ENCODE measurements around the gene RET.
A peak's percentile ranks its signal among the peaks of the same experiment; 100 is the strongest.

RET gene

GRCh38 chr10:43126759-43127424, 50.0 kb downstream of the RET start:
- no peak overlapping the region for H2BK15ac ChIP-seq (replicated peaks; ENCODE audit: low read depth)
- DNase-seq, result no peak
- no peak overlapping the region for H3K4me2 ChIP-seq (ENCODE audit: low read length)
- no peak overlapping the region for H3K4ac ChIP-seq (ENCODE audit: low read depth, low read length)
- H3K79me1 ChIP-seq (ENCODE audit: low read length), result no peaks in the 10 kb centered on the region
- H3K4me1 ChIP-seq (ENCODE audit: control insufficient read depth, low read depth, low read length), result no peaks in the 10 kb centered on the region
- H3K27me3 ChIP-seq (ENCODE audit: insufficient read depth, low read length, poor library complexity), result no peaks in the 10 kb centered on the region
- H2AK5ac ChIP-seq (ENCODE audit: low read length), result no peak overlapping the region
- no peak overlapping the region for H3K56ac ChIP-seq (ENCODE audit: low read length)
- H4K5ac ChIP-seq (ENCODE audit: low read length), result no peak overlapping the region
- no peaks in the 10 kb centered on the region for H3K36me3 ChIP-seq (ENCODE audit: control insufficient read depth, insufficient read depth, low read length)
- H2BK120ac ChIP-seq (ENCODE audit: low read depth, low read length), result no peak overlapping the region
- H3K27ac ChIP-seq (ENCODE audit: low read depth, low read length), result no peak overlapping the region
- no peak overlapping the region for H3K4me3 ChIP-seq (ENCODE audit: low read length)
- H2BK5ac ChIP-seq (ENCODE audit: low read length), result no peak overlapping the region
- no peak overlapping the region for H3K9ac ChIP-seq (ENCODE audit: low read length)
- WGBS (ENCODE audit: extremely low coverage, insufficient coverage, low lambda C conversion rate), result no CpG with 5 or more reads among the region's 7 CpGs
- H3K18ac ChIP-seq (ENCODE audit: low read length), result no peak overlapping the region
- no peak overlapping the region for H3K23ac ChIP-seq (ENCODE audit: low read length)
- H3K79me2 ChIP-seq (ENCODE audit: control insufficient read depth, insufficient read depth, low read length), result no peaks in the 10 kb centered on the region
- no peak overlapping the region for H4K8ac ChIP-seq (ENCODE audit: low read depth, low read length)

GRCh38 chr10:43127442-43127841, 50.6 kb downstream of the RET start:
- H3K18ac ChIP-seq (ENCODE audit: low read length), result no peak overlapping the region
- H3K4me3 ChIP-seq (ENCODE audit: low read length), result no peak overlapping the region
- no peak overlapping the region for H4K5ac ChIP-seq (ENCODE audit: low read length)
- no peaks in the 10 kb centered on the region for H3K79me1 ChIP-seq (ENCODE audit: low read length)
- no peak overlapping the region for H3K23ac ChIP-seq (ENCODE audit: low read length)
- no peak overlapping the region for H2BK120ac ChIP-seq (ENCODE audit: low read depth, low read length)
- no peak overlapping the region for H3K56ac ChIP-seq (ENCODE audit: low read length)
- no peak overlapping the region for H4K8ac ChIP-seq (ENCODE audit: low read depth, low read length)
- no peak overlapping the region for H3K4me2 ChIP-seq (ENCODE audit: low read length)
- no peak overlapping the region for H3K27ac ChIP-seq (ENCODE audit: low read depth, low read length)
- WGBS (ENCODE audit: extremely low coverage, insufficient coverage, low lambda C conversion rate), result no CpG with 5 or more reads among the region's 9 CpGs
- no peaks in the 10 kb centered on the region for H3K79me2 ChIP-seq (ENCODE audit: control insufficient read depth, insufficient read depth, low read length)
- H3K9ac ChIP-seq (ENCODE audit: low read length), result no peak overlapping the region
- H2AK5ac ChIP-seq (ENCODE audit: low read length), result no peak overlapping the region
- no peak overlapping the region for H2BK5ac ChIP-seq (ENCODE audit: low read length)
- no peak for DNase-seq
- H3K36me3 ChIP-seq (ENCODE audit: control insufficient read depth, insufficient read depth, low read length), result no peaks in the 10 kb centered on the region
- H3K4ac ChIP-seq (ENCODE audit: low read depth, low read length), result no peak overlapping the region
- H3K4me1 ChIP-seq (ENCODE audit: control insufficient read depth, low read depth, low read length), result no peaks in the 10 kb centered on the region
- no peak overlapping the region for H2BK15ac ChIP-seq (replicated peaks; ENCODE audit: low read depth)
- H3K27me3 ChIP-seq (ENCODE audit: insufficient read depth, low read length, poor library complexity), result no peaks in the 10 kb centered on the region

- Histone ChIP-seq H4K8ac (ENCODE audit: low read depth, low read length) (no peak overlapping the region), H3K36me3 (ENCODE audit: control insufficient read depth, insufficient read depth, low read length) (no peaks in the 10 kb centered on the region), H3K4me1 (ENCODE audit: control insufficient read depth, low read depth, low read length) (no peaks in the 10 kb centered on the region), H2BK120ac (ENCODE audit: low read depth, low read length) (no peak overlapping the region), H3K18ac (ENCODE audit: low read length) (no peak overlapping the region), H2BK15ac (replicated peaks; ENCODE audit: low read depth) (no peak overlapping the region), H3K4me2 (ENCODE audit: low read length) (no peak overlapping the region), H2AK5ac (ENCODE audit: low read length) (no peak overlapping the region), H3K79me1 (ENCODE audit: low read length) (no peaks in the 10 kb centered on the region), H3K4me3 (ENCODE audit: low read length) (no peak overlapping the region), H3K56ac (ENCODE audit: low read length) (no peak overlapping the region), H3K79me2 (ENCODE audit: control insufficient read depth, insufficient read depth, low read length) (no peaks in the 10 kb centered on the region), H4K5ac (ENCODE audit: low read length) (no peak overlapping the region), H3K27ac (ENCODE audit: low read depth, low read length) (no peak overlapping the region), H3K4ac (ENCODE audit: low read depth, low read length) (no peak overlapping the region), H3K23ac (ENCODE audit: low read length) (no peak overlapping the region), H3K9ac (ENCODE audit: low read length) (no peak overlapping the region), H3K27me3 (ENCODE audit: insufficient read depth, low read length, poor library complexity) (no peaks in the 10 kb centered on the region), H2BK5ac (ENCODE audit: low read length) (no peak overlapping the region)
- no peak for DNase-seq
- WGBS (ENCODE audit: extremely low coverage, insufficient coverage, low lambda C conversion rate), result no CpG with 5 or more reads among the region's 8 CpGs
Measured at GRCh38 chr10:43128331-43128730, 51.5 kb downstream of the RET start.

GRCh38 chr10:43128958-43129706, 52.3 kb downstream of the RET start:
- H3K27ac ChIP-seq (ENCODE audit: low read depth, low read length), result no peak overlapping the region

GRCh38 chr10:43130770-43131171, 53.9 kb downstream of the RET start:
- Histone ChIP-seq H3K27ac (ENCODE audit: low read depth, low read length) (no peak overlapping the region), H2BK15ac (replicated peaks; ENCODE audit: low read depth) (no peak overlapping the region), H2BK5ac (ENCODE audit: low read length) (no peak overlapping the region), H2BK120ac (ENCODE audit: low read depth, low read length) (no peak overlapping the region), H4K5ac (ENCODE audit: low read length) (no peak overlapping the region), H3K4ac (ENCODE audit: low read depth, low read length) (no peak overlapping the region), H3K36me3 (ENCODE audit: control insufficient read depth, insufficient read depth, low read length) (no peaks in the 10 kb centered on the region), H3K4me2 (ENCODE audit: low read length) (no peak overlapping the region), H3K79me2 (ENCODE audit: control insufficient read depth, insufficient read depth, low read length) (no peaks in the 10 kb centered on the region), H3K23ac (ENCODE audit: low read length) (no peak overlapping the region), H4K8ac (ENCODE audit: low read depth, low read length) (no peak overlapping the region), H3K18ac (ENCODE audit: low read length) (no peak overlapping the region), H3K9ac (ENCODE audit: low read length) (no peak overlapping the region), H3K27me3 (ENCODE audit: insufficient read depth, low read length, poor library complexity) (no peaks in the 10 kb centered on the region), H3K79me1 (ENCODE audit: low read length) (no peaks in the 10 kb centered on the region), H3K4me3 (ENCODE audit: low read length) (no peak overlapping the region), H2AK5ac (ENCODE audit: low read length) (no peak overlapping the region), H3K4me1 (ENCODE audit: control insufficient read depth, low read depth, low read length) (no peaks in the 10 kb centered on the region), H3K56ac (ENCODE audit: low read length) (no peak overlapping the region)
- no peak for DNase-seq
- WGBS (ENCODE audit: extremely low coverage, insufficient coverage, low lambda C conversion rate), result no CpG with 5 or more reads among the region's 18 CpGs

More at GRCh38 chr10:43128958-43129706, 52.3 kb downstream of the RET start:
- Histone ChIP-seq H3K56ac (ENCODE audit: low read length) (no peak overlapping the region), H2BK5ac (ENCODE audit: low read length) (no peak overlapping the region), H4K5ac (ENCODE audit: low read length) (no peak overlapping the region), H3K18ac (ENCODE audit: low read length) (no peak overlapping the region), H3K9ac (ENCODE audit: low read length) (no peak overlapping the region), H3K27me3 (ENCODE audit: insufficient read depth, low read length, poor library complexity) (no peaks in the 10 kb centered on the region), H3K23ac (ENCODE audit: low read length) (no peak overlapping the region), H3K79me2 (ENCODE audit: control insufficient read depth, insufficient read depth, low read length) (no peaks in the 10 kb centered on the region), H2BK15ac (replicated peaks; ENCODE audit: low read depth) (no peak overlapping the region), H3K4ac (ENCODE audit: low read depth, low read length) (no peak overlapping the region), H2AK5ac (ENCODE audit: low read length) (no peak overlapping the region), H3K36me3 (ENCODE audit: control insufficient read depth, insufficient read depth, low read length) (no peaks in the 10 kb centered on the region), H3K4me2 (ENCODE audit: low read length) (no peak overlapping the region), H4K8ac (ENCODE audit: low read depth, low read length) (no peak overlapping the region), H3K4me1 (ENCODE audit: control insufficient read depth, low read depth, low read length) (no peaks in the 10 kb centered on the region), H3K4me3 (ENCODE audit: low read length) (no peak overlapping the region), H3K79me1 (ENCODE audit: low read length) (no peaks in the 10 kb centered on the region), H2BK120ac (ENCODE audit: low read depth, low read length) (no peak overlapping the region)
- peak; percentile 7 for DNase-seq
- WGBS (ENCODE audit: extremely low coverage, insufficient coverage, low lambda C conversion rate), result no CpG with 5 or more reads among the region's 6 CpGs
